HEK293 (cell line): ENCODE results near the gene NOS1.
A peak's percentile ranks its signal among the peaks of the same experiment; 100 is the strongest.

Source experiments
- CTCF ChIA-PET: fragments of 350-600 bp; formaldehyde crosslinking; extraction: SDS; loops from one replicate; lab custom pipeline; 2021; ENCODE audit warnings: antibody characterized with exemption; lab: Yijun Ruan, JAX
- POLR2A ChIA-PET: fragments of 300-600 bp; formaldehyde crosslinking; extraction: SDS; loops from one replicate; lab custom pipeline; 2020; ENCODE audit warnings: antibody characterized with exemption, inconsistent platforms; lab: Yijun Ruan, JAX
- H3K27ac ChIP-seq: fragments of 200-500 bp; sonication (Bioruptor generic); 2 replicates; pipeline ENCODE4 v1.5.1; 2014; ENCODE audit warnings: low read depth, low read length, control low read depth, inconsistent platforms; ENCODE audit errors: extremely low read depth
- H3K36me3 ChIP-seq, 2 experiments: fragments of 200-500 bp in 1 of 2; sonication (Bioruptor generic) in 1 of 2; 1 replicate in 1 of 2; 2 replicates in 1 of 2; pipeline ENCODE4 v1.5.1; 2014 to 2017; ENCODE audit warnings: inconsistent platforms in 2 of 2, low read length in 2 of 2; ENCODE audit not compliant: control insufficient read depth in 2 of 2, insufficient read depth in 1 of 2
- H3K4me1 ChIP-seq: fragments of 200-500 bp; sonication (Bioruptor generic); 2 replicates; pipeline ENCODE4 v1.5.1; 2014; ENCODE audit warnings: mild to moderate bottlenecking, low read length, inconsistent platforms; ENCODE audit not compliant: control insufficient read depth, insufficient read depth
- H3K4me3 ChIP-seq: 2 replicates; pipeline ENCODE4 v1.5.1; 2011; ENCODE audit warnings: low read depth, mild to moderate bottlenecking, control low read depth, low read length, moderate library complexity
- H3K9me3 ChIP-seq: fragments of 200-500 bp; sonication (Bioruptor generic); 2 replicates; pipeline ENCODE4 v1.5.1; 2014; ENCODE audit warnings: low read depth, low read length, inconsistent platforms; ENCODE audit not compliant: control insufficient read depth, insufficient read depth
- HOXA7 ChIP-seq: sonication (generic); formaldehyde crosslinking; IDR thresholded peaks from 2 replicates; pipeline ENCODE4 v1.8.1; 2022; ENCODE audit warnings: missing genetic modification reagents, borderline replicate concordance
- KLF9 ChIP-seq: fragments of 450-650 bp; formaldehyde crosslinking; IDR thresholded peaks from 2 replicates; pipeline ENCODE4 v1.5.1; 2016; ENCODE audit warnings: missing biosample characterization, missing genetic modification characterization, low read depth
- PATZ1 ChIP-seq: fragments of 450-650 bp; formaldehyde crosslinking; IDR thresholded peaks from 2 replicates; pipeline ENCODE4 v1.5.1; 2016; ENCODE audit warnings: missing biosample characterization, missing genetic modification characterization
- RBAK ChIP-seq: fragments of 450-650 bp; formaldehyde crosslinking; IDR thresholded peaks from 2 replicates; pipeline ENCODE4 v1.5.1; 2016; ENCODE audit warnings: missing biosample characterization, missing genetic modification characterization
- SCRT1 ChIP-seq: fragments of 450-650 bp; formaldehyde crosslinking; IDR thresholded peaks from 2 replicates; pipeline ENCODE4 v1.5.1; 2016; ENCODE audit warnings: missing biosample characterization, missing genetic modification characterization, borderline replicate concordance
- SP7 ChIP-seq: fragments of 450-650 bp; formaldehyde crosslinking; IDR thresholded peaks from 2 replicates; pipeline ENCODE4 v1.5.1; 2016; ENCODE audit warnings: missing biosample characterization, missing genetic modification characterization
- ZBTB17 ChIP-seq: fragments of 450-650 bp; formaldehyde crosslinking; IDR thresholded peaks from 2 replicates; pipeline ENCODE4 v1.5.1; 2016; ENCODE audit warnings: missing biosample characterization, missing genetic modification characterization
- ZBTB20 ChIP-seq: fragments of 450-650 bp; formaldehyde crosslinking; IDR thresholded peaks from 2 replicates; pipeline ENCODE4 v1.5.1; 2016; ENCODE audit warnings: missing biosample characterization, missing genetic modification characterization
- ZBTB21 ChIP-seq: fragments of 450-650 bp; formaldehyde crosslinking; IDR thresholded peaks from 2 replicates; pipeline ENCODE4 v1.5.1; 2017; ENCODE audit warnings: missing biosample characterization, missing genetic modification characterization
- ZFP3 ChIP-seq: fragments of 450-650 bp; formaldehyde crosslinking; IDR thresholded peaks from 2 replicates; pipeline ENCODE4 v1.5.1; 2016; ENCODE audit warnings: low read depth, missing biosample characterization, missing genetic modification characterization
- ZFP37 ChIP-seq: fragments of 450-650 bp; formaldehyde crosslinking; IDR thresholded peaks from 2 replicates; pipeline ENCODE4 v1.5.1; 2016; ENCODE audit warnings: missing biosample characterization, missing genetic modification characterization
- ZIC2 ChIP-seq: fragments of 450-650 bp; formaldehyde crosslinking; IDR thresholded peaks from 2 replicates; pipeline ENCODE4 v1.5.1; 2016; ENCODE audit warnings: missing biosample characterization, missing genetic modification characterization
- ZNF114 ChIP-seq: fragments of 450-650 bp; formaldehyde crosslinking; IDR thresholded peaks from 2 replicates; pipeline ENCODE4 v1.5.0; 2017; ENCODE audit warnings: missing biosample characterization, missing genetic modification characterization
- ZNF132 ChIP-seq: fragments of 450-650 bp; formaldehyde crosslinking; IDR thresholded peaks from 2 replicates; pipeline ENCODE4 v1.5.1; 2017; ENCODE audit warnings: missing biosample characterization, missing genetic modification characterization, borderline replicate concordance
- ZNF169 ChIP-seq: fragments of 450-650 bp; formaldehyde crosslinking; IDR thresholded peaks from 2 replicates; pipeline ENCODE4 v1.5.1; 2016; ENCODE audit warnings: missing biosample characterization, missing genetic modification characterization
- ZNF174 ChIP-seq: fragments of 450-650 bp; formaldehyde crosslinking; IDR thresholded peaks from 2 replicates; pipeline ENCODE4 v1.5.0; 2017; ENCODE audit warnings: missing biosample characterization, mild to moderate bottlenecking, missing genetic modification characterization
- ZNF2 ChIP-seq: fragments of 450-650 bp; formaldehyde crosslinking; IDR thresholded peaks from 2 replicates; pipeline ENCODE4 v1.5.1; 2016; ENCODE audit warnings: missing biosample characterization, missing genetic modification characterization
- ZNF211 ChIP-seq: fragments of 450-650 bp; formaldehyde crosslinking; IDR thresholded peaks from 2 replicates; pipeline ENCODE4 v1.5.1; 2016; ENCODE audit warnings: low read depth, missing biosample characterization, missing genetic modification characterization
- ZNF239 ChIP-seq: fragments of 450-650 bp; formaldehyde crosslinking; IDR thresholded peaks from 2 replicates; pipeline ENCODE4 v1.5.1; 2016; ENCODE audit warnings: missing biosample characterization, missing genetic modification characterization
- ZNF248 ChIP-seq: fragments of 450-650 bp; formaldehyde crosslinking; IDR thresholded peaks from 2 replicates; pipeline ENCODE4 v1.5.1; 2017; ENCODE audit warnings: missing biosample characterization, missing genetic modification characterization
- ZNF404 ChIP-seq: fragments of 450-650 bp; formaldehyde crosslinking; IDR thresholded peaks from 2 replicates; pipeline ENCODE4 v1.5.1; 2017; ENCODE audit warnings: missing biosample characterization, missing genetic modification characterization
- ZNF449 ChIP-seq: fragments of 450-650 bp; formaldehyde crosslinking; IDR thresholded peaks from 2 replicates; pipeline ENCODE4 v1.5.1; 2017; ENCODE audit warnings: missing biosample characterization, mild to moderate bottlenecking, missing genetic modification characterization, moderate library complexity
- ZNF501 ChIP-seq: fragments of 450-650 bp; formaldehyde crosslinking; IDR thresholded peaks from 2 replicates; pipeline ENCODE4 v1.5.1; 2016; ENCODE audit warnings: missing biosample characterization, missing genetic modification characterization
- ZNF544 ChIP-seq: fragments of 450-650 bp; formaldehyde crosslinking; IDR thresholded peaks from 2 replicates; pipeline ENCODE4 v1.5.0; 2017; ENCODE audit warnings: missing biosample characterization, missing genetic modification characterization
- ZNF623 ChIP-seq: fragments of 450-650 bp; formaldehyde crosslinking; IDR thresholded peaks from 2 replicates; pipeline ENCODE4 v1.5.1; 2016; ENCODE audit warnings: missing biosample characterization, missing genetic modification characterization
- ZNF639 ChIP-seq: fragments of 450-650 bp; formaldehyde crosslinking; IDR thresholded peaks from 2 replicates; pipeline ENCODE4 v1.5.1; 2016; ENCODE audit warnings: missing biosample characterization, missing genetic modification characterization
- ZNF664 ChIP-seq: fragments of 450-650 bp; formaldehyde crosslinking; IDR thresholded peaks from 2 replicates; pipeline ENCODE4 v1.5.1; 2016; ENCODE audit warnings: missing biosample characterization, missing genetic modification characterization
- ZNF670 ChIP-seq: fragments of 450-650 bp; formaldehyde crosslinking; IDR thresholded peaks from 2 replicates; pipeline ENCODE4 v1.5.1; 2016; ENCODE audit warnings: missing biosample characterization, missing genetic modification characterization, low read depth

NOS1 gene

GRCh38 chr12:117394491-117394890 lies 33.1 kb upstream of the NOS1 start:
- Histone ChIP-seq H3K36me3 (no peaks in the 10 kb centered on the region), H3K4me1 (no peaks in the 10 kb centered on the region), H3K9me3 (no peaks in the 10 kb centered on the region), H3K27ac (no peak overlapping the region), H3K4me3 (no peak overlapping the region)
- TF ChIP-seq ZNF211 (tag by site-specific recombination) = no peak
- no peak for TF ChIP-seq ZFP3 (tag by site-specific recombination)
- no peak for TF ChIP-seq SCRT1 (tag by site-specific recombination)
- TF ChIP-seq ZNF248 (tag by site-specific recombination) = no peak
- TF ChIP-seq ZNF664 (tag by site-specific recombination) = no peak
- no peak for TF ChIP-seq ZNF169 (tag by site-specific recombination)
- no peak for TF ChIP-seq ZNF239 (tag by site-specific recombination)
- no peak for TF ChIP-seq ZNF132
- TF ChIP-seq ZNF114 (tag by site-specific recombination) = no peak
- no peak for TF ChIP-seq ZNF449 (tag by site-specific recombination)
- no peak for TF ChIP-seq ZBTB21 (tag by site-specific recombination)
- TF ChIP-seq ZNF174 (tag by site-specific recombination) = no peak
- TF ChIP-seq ZNF2 = no peak
- ChIA-PET POLR2A (no interaction called here), CTCF (interaction anchor here (0.6 to 1.6 kb wide), 4 partner anchors 79 to 292 kb away, joined by 3 to 5 read pairs (median 4); no protein-coding TSS in a partner anchor)

GRCh38 chr12:117393656-117394055 lies 32.2 kb upstream of the NOS1 start:
- Histone ChIP-seq H3K27ac (no peak overlapping the region), H3K4me1 (no peaks in the 10 kb centered on the region), H3K9me3 (no peaks in the 10 kb centered on the region), H3K36me3 (no peaks in the 10 kb centered on the region)
- CTCF ChIA-PET = interaction anchor here (0.6 to 1.6 kb wide), 3 partner anchors 14 to 364 kb away, joined by 3 to 4 read pairs (median 4); no protein-coding TSS in a partner anchor
- POLR2A ChIA-PET = no interaction called here
- TF ChIP-seq ZNF623 = peak; percentile 69
- TF ChIP-seq PATZ1 (tag by site-specific recombination) = no peak
- TF ChIP-seq, all 188 proteins: peak for 1
- no peak overlapping the region for H3K4me3 ChIP-seq

- no peaks in the 10 kb centered on the region for H3K4me1 ChIP-seq
- no peak overlapping the region for H3K4me3 ChIP-seq
- ChIA-PET POLR2A (no interaction called here), CTCF (no interaction called here)
- no peaks in the 10 kb centered on the region for H3K9me3 ChIP-seq
- H3K36me3 ChIP-seq = no peaks in the 10 kb centered on the region
- no peak overlapping the region for H3K27ac ChIP-seq
- no peak for TF ChIP-seq ZNF404 (tag by site-specific recombination)
- TF ChIP-seq ZBTB17 = peak; percentile 76
Observed at GRCh38 chr12:117390866-117391265, 29.4 kb upstream of the NOS1 start.

GRCh38 chr12:117388951-117389446 lies 27.6 kb upstream of the NOS1 start:
- Histone ChIP-seq H3K27ac (no peak overlapping the region), H3K36me3 (no peaks in the 10 kb centered on the region), H3K4me3 (no peak overlapping the region), H3K4me1 (no peaks in the 10 kb centered on the region), H3K9me3 (no peaks in the 10 kb centered on the region)
- ChIA-PET POLR2A (no interaction called here), CTCF (no interaction called here)
- no peak for TF ChIP-seq KLF9 (tag by site-specific recombination)
- no peak for TF ChIP-seq ZBTB20 (tag by site-specific recombination)
- TF ChIP-seq ZFP37 (tag by site-specific recombination) = no peak
- TF ChIP-seq ZNF670 = no peak
- no peak for TF ChIP-seq ZNF501 (tag by site-specific recombination)
- TF ChIP-seq ZNF639 (tag by site-specific recombination) = no peak
- TF ChIP-seq RBAK (tag by site-specific recombination) = no peak
- peak; percentile 83 for TF ChIP-seq SP7 (tag by site-specific recombination)
- peak; percentile 78 for TF ChIP-seq ZIC2 (tag by site-specific recombination)
- TF ChIP-seq ZNF544 (tag by site-specific recombination) = no peak
- no peak for TF ChIP-seq HOXA7 (CRISPR knock-in tag)
